WERI-Rb-1 (cell line): ENCODE data around the gene RNASEH2A.

Source experiments
- DNase-seq: peaks from one replicate; pipeline ENCODE4 v3.0.0-alpha.2; 2020
- H3K27ac ChIP-seq: fragments of 250-450 bp; sonication (Bioruptor Pico); 2 replicates; pipeline ENCODE4 v1.5.1; 2020; ENCODE audit warnings: mild to moderate bottlenecking, moderate library complexity
- H3K27me3 ChIP-seq: fragments of 250-450 bp; sonication (Bioruptor Pico); 2 replicates; pipeline ENCODE4 v1.5.1; 2021; ENCODE audit warnings: mild to moderate bottlenecking, low read depth, moderate library complexity; ENCODE audit not compliant: insufficient read depth, severe bottlenecking
- H3K36me3 ChIP-seq: fragments of 250-450 bp; sonication (Bioruptor Pico); 2 replicates; pipeline ENCODE4 v1.5.1; 2020; ENCODE audit warnings: mild to moderate bottlenecking, moderate library complexity
- H3K4me3 ChIP-seq: 2 replicates; pipeline ENCODE4 v1.5.1; 2011; ENCODE audit warnings: low read depth, mild to moderate bottlenecking, control low read depth, low read length
- H3K9me3 ChIP-seq: fragments of 250-450 bp; sonication (Bioruptor Pico); 2 replicates; pipeline ENCODE4 v1.5.1; 2021; ENCODE audit warnings: mild to moderate bottlenecking, moderate library complexity; ENCODE audit not compliant: severe bottlenecking
- TF ChIP-seq, protein P1 (sequence below): IDR thresholded peaks from 2 replicates; pipeline ENCODE4 v1.5.1; 2011; ENCODE audit warnings: low read depth, mild to moderate bottlenecking, control low read depth, inconsistent platforms, low read length

Gene RNASEH2A

DNA sequence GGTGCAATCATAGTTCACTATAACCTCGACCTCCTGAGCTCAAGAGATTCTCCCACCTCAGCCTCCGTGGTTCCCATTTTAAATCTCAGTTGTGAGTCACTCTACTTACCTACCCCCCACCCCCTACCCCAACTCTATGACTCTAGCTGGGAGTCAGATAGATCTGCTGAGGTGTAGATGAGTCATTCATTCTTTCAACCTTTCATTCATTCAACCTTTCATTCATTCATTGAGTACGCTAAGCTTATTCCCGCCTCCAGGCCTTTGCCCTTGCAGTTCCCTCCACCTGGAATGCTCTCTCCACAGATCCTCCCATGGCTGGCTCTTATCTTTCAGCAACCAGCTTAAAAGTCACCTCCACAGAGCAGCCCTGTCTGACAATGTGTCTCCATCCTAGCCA, 30.8 kb downstream of the RNASEH2A start:
- no peaks in the 10 kb centered on the region for H3K27me3 ChIP-seq
- no peak for DNase-seq
- TF ChIP-seq, protein P1, sequence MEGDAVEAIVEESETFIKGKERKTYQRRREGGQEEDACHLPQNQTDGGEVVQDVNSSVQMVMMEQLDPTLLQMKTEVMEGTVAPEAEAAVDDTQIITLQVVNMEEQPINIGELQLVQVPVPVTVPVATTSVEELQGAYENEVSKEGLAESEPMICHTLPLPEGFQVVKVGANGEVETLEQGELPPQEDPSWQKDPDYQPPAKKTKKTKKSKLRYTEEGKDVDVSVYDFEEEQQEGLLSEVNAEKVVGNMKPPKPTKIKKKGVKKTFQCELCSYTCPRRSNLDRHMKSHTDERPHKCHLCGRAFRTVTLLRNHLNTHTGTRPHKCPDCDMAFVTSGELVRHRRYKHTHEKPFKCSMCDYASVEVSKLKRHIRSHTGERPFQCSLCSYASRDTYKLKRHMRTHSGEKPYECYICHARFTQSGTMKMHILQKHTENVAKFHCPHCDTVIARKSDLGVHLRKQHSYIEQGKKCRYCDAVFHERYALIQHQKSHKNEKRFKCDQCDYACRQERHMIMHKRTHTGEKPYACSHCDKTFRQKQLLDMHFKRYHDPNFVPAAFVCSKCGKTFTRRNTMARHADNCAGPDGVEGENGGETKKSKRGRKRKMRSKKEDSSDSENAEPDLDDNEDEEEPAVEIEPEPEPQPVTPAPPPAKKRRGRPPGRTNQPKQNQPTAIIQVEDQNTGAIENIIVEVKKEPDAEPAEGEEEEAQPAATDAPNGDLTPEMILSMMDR = no peak

DNA sequence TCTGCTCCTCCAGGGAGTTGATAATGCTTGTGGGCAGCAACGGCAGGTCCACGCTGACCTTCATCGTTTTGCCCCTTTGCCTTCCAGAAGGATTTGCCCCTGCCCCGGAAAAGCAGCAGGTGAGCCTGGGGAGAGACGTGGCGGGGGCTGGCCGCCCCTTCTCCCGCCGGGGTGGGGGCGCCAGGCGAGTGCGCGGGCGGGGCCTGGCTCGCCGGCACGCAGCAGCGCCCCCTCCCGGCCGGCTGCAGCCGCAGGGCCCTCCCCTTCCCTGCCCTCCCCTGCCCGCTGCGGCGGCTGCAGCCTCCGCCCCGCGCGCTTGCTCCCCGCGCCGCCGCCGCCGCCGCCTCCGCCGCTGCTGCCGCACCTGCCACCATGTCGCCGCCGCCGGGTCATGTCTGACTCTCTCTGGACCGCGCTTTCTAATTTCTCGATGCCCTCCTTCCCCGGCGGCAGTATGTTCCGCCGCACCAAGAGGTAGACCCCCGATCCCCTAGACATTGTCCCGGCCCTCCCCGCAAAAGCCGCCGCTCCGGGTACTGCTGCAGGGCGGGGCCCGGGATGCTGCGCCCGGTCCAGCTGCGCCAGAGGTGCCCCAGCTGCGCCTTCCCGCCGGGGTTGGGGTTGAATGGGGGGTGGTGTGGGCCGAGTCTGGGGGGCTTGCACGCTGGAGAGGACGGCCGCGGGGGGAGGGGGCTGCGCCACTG, 31.9 kb downstream of the RNASEH2A start, which contains the start of gene MAST1:
TSS of gene MAST1 (plus strand) at position 334 of the 704 bp plus-strand sequence. CDS start at position 392, 58 bp downstream.
- Histone ChIP-seq H3K27me3 (no peaks in the 10 kb centered on the region), H3K9me3 (no peaks in the 10 kb centered on the region), H3K36me3 (peaks cover 23% of the 10 kb centered on the region), H3K4me3 (peak within 1 kb of the TSS; percentile 88), H3K27ac (peak within 1 kb of the TSS; percentile 69)
- TF ChIP-seq, protein P1 = peak; percentile 75
- DNase-seq = peak; percentile 65

More for the DNA sequence above, 30.8 kb downstream of the RNASEH2A start:
- H3K9me3 ChIP-seq = no peaks in the 10 kb centered on the region
- H3K27ac ChIP-seq = no peak overlapping the region
- H3K4me3 ChIP-seq = no peak overlapping the region
- H3K36me3 ChIP-seq = peaks cover 21% of the 10 kb centered on the region

DNA sequence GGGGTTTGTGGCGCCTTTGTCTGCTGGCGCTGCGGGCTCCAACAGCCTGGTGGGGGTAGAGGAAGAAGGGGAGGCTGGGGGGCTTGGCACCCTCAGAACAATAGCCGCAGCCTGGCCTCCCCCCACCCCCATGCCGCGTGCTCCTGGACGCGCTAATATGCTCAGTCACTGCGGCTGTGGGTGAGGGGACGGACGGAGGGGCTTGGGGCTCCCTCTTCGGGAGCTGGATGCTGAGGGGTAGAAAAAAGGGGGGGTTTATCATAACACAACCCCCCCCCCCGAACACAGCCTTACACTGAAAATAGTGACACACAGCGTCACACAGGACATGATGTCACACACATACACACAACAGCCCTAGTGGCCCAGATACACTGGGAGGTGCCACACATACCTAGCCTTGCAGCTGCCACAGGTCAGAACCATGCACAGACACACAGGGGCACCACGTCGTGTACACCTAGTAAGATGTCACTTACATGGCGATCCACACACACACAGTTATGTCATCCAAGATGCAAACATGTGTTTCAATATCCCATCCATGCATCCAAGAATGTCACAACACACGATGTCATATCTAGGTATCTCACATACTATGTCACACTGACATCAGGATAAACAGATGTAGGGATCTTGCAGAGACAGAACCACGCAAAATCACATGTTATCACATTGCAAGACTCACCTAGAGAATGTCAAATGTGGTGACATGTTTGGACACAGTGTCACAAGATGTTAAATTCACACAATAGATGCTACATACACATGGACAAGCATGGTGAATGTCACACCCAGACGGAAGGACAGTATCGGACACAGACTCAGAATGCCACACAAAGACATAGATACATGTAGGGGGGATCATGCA, 32.7 kb downstream of the RNASEH2A start:
- H3K9me3 ChIP-seq = no peaks in the 10 kb centered on the region
- peak overlapping the region; percentile 69 for H3K27ac ChIP-seq
- DNase-seq = no peak
- peak overlapping the region; percentile 88 for H3K4me3 ChIP-seq
- H3K27me3 ChIP-seq = no peaks in the 10 kb centered on the region
- peaks cover 31% of the 10 kb centered on the region for H3K36me3 ChIP-seq
- TF ChIP-seq, protein P1 = no peak

DNA sequence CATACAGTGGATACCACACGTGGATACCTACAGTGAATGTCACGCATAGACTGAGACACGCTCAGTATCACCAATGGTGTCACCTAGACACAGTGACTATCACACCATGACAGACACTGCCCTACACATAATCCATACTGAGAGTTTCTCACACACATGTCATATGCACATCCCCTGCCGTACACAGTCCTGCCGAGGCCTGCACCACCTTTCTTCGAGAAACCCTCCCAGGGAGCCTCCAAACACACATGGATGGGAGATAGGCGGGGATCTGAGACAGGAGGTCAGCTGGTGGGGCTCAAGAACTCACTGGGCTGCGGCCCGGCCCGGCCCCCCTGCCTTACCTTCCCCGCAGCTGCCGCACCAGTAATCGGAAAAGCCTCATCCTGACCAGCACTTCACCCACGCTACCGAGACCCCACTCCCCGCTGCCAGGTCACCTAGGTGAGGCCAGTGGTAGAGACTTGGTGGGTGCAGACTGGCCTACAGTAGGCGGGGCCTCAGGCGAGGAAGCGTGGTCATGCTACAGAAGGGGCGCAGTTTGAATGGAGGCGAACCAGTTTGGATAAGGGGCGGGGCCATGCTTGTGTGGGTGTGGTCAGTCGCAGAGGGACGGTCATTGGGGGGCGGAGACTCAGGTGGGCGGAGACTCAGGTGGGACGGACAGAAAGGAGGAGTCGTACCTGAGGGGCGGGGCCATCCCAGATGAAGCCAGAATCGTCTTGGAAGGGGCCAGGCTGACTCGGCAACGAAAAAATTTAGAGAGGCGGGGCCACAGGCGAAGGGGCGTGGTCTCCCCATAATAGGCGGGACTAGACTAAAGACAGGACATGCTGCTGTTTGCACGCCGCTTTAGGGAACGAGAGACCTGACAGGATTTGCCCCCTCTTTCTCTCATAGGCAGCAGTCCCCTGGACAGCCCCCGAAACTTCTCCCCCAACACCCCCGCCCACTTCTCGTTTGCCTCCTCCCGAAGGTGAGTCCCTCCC, 34.0 kb downstream of the RNASEH2A start:
- Histone ChIP-seq H3K27me3 (no peaks in the 10 kb centered on the region), H3K9me3 (no peaks in the 10 kb centered on the region), H3K4me3 (no peak overlapping the region), H3K36me3 (peaks cover 34% of the 10 kb centered on the region), H3K27ac (no peak overlapping the region)
- TF ChIP-seq, protein P1 = no peak
- DNase-seq = peak; percentile 85

DNA sequence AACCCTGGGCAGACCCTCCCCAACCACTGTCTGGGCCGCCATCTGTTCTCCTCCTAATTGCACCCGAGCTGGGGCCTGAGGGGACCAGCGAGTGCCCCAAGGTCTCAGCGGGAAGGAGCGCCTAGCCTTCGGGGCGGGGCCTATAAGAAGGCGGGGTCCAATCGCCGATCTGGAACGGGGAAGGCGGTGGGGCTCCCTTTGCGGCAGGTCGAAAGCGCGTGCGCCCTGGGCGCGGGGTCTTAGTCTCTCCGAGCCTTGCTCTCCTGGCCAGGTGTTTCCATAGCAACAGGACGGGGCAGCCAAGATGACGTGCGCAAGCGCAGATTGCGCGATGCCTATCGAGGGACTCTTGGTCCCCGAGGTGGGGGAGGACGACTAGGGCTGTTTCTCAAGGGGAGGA, 34.7 kb downstream of the RNASEH2A start:
- no peak overlapping the region for H3K27ac ChIP-seq
- H3K36me3 ChIP-seq = peaks cover 34% of the 10 kb centered on the region
- no peak overlapping the region for H3K4me3 ChIP-seq
- no peak for DNase-seq
- H3K9me3 ChIP-seq = no peaks in the 10 kb centered on the region
- no peaks in the 10 kb centered on the region for H3K27me3 ChIP-seq
- TF ChIP-seq, protein P1 = no peak
